Nephron (organoid): Measurements from ENCODE around the gene WDR4.
"Not testable (repeated sequence)": the region's sequence is repeated elsewhere in the genome, so short reads cannot be mapped to it uniquely, and the experiment has no call there.

Experiments
- H3K27ac Mint-ChIP-seq, 3 experiments: 2 replicates each; pipeline ENCODE4 v1.8.0; 2020; ENCODE audit warnings: mixed read lengths in 3 of 3, mild to moderate bottlenecking in 2 of 3, moderate library complexity in 1 of 3
- H3K27me3 Mint-ChIP-seq: 2 replicates; pipeline ENCODE4 v1.8.0; 2021; ENCODE audit warnings: low read depth, mild to moderate bottlenecking, moderate library complexity, mixed read lengths
- H3K36me3 Mint-ChIP-seq: 2 replicates; pipeline ENCODE4 v1.8.0; 2020; ENCODE audit warnings: low read depth, mixed read lengths
- H3K4me1 Mint-ChIP-seq: 2 replicates; pipeline ENCODE4 v1.8.0; 2020; ENCODE audit warnings: mixed read lengths
- H3K4me3 Mint-ChIP-seq, 3 experiments: 2 replicates each; pipeline ENCODE4 v1.8.0; 2020; ENCODE audit warnings: mild to moderate bottlenecking in 3 of 3, mixed read lengths in 3 of 3, moderate library complexity in 2 of 3
- H3K9me3 Mint-ChIP-seq: 2 replicates; pipeline ENCODE4 v1.8.0; 2020; ENCODE audit warnings: mixed read lengths
- TF ChIP-seq, protein P1 (sequence below), 3 experiments: fragments of 200-600 bp; sonication (generic); IDR thresholded peaks; one replicate each; pipeline ENCODE4 v1.5.0; 2021; ENCODE audit warnings: antibody characterized with exemption in 3 of 3; ENCODE audit not compliant: unreplicated experiment in 3 of 3

WDR4 gene

DNA sequence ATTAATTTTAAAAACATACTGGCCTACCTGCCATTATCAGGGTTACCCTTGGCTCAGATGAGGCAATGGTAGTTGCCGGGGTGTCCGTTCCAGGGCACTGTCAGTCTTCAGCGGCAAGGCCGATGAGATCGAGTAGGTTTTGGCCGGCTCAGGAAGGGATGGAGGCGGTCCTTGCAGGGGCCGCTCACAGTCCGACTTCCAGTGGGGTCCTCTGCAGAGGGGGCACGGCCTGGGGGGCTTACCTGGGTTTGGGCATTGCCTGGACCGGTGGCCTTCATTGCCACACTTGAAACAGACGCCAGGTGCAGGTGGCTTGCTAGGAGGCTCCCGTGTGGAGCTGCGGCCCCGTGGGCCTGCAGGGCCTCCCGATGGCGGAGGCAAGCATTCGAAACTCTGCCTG is 43.6 kb upstream of the WDR4 start:
- TF ChIP-seq, protein P1, sequence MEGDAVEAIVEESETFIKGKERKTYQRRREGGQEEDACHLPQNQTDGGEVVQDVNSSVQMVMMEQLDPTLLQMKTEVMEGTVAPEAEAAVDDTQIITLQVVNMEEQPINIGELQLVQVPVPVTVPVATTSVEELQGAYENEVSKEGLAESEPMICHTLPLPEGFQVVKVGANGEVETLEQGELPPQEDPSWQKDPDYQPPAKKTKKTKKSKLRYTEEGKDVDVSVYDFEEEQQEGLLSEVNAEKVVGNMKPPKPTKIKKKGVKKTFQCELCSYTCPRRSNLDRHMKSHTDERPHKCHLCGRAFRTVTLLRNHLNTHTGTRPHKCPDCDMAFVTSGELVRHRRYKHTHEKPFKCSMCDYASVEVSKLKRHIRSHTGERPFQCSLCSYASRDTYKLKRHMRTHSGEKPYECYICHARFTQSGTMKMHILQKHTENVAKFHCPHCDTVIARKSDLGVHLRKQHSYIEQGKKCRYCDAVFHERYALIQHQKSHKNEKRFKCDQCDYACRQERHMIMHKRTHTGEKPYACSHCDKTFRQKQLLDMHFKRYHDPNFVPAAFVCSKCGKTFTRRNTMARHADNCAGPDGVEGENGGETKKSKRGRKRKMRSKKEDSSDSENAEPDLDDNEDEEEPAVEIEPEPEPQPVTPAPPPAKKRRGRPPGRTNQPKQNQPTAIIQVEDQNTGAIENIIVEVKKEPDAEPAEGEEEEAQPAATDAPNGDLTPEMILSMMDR (IDR thresholded peaks at IDR 0.05; ENCODE audit: unreplicated experiment in 3 of 3), result no peak
- Mint-ChIP-seq H3K4me1 (peaks cover 10% of the 10 kb centered on the region), H3K4me3 (no peak overlapping the region), H3K27me3 (no peaks in the 10 kb centered on the region), H3K27ac (no peak overlapping the region), H3K9me3 (no peaks in the 10 kb centered on the region), H3K36me3 (peaks cover 4% of the 10 kb centered on the region)

DNA sequence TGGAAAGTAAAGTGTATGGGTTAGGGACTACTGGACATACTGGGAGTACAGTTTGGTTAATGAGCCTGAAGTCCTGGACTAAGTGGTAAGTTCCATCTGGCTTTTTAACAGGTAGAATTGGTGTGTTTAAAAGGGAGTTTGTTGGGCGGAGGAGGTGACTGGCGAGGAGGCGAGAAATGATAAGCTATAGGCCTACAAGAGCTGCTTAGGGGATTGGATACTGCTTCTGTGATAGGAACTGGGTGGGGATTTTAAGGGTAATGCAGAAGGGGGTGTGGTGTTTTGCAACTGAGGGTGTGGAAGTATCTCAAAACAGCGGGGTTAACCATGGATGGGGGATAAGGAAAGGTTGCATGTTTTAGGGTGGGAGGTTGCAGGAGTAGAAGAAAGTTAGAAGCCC is 42.6 kb upstream of the WDR4 start:
- Mint-ChIP-seq H3K36me3 (peaks cover 4% of the 10 kb centered on the region), H3K27me3 (no peaks in the 10 kb centered on the region)
- TF ChIP-seq, protein P1 (IDR thresholded peaks at IDR 0.05; ENCODE audit: unreplicated experiment in 3 of 3), result no peak

DNA sequence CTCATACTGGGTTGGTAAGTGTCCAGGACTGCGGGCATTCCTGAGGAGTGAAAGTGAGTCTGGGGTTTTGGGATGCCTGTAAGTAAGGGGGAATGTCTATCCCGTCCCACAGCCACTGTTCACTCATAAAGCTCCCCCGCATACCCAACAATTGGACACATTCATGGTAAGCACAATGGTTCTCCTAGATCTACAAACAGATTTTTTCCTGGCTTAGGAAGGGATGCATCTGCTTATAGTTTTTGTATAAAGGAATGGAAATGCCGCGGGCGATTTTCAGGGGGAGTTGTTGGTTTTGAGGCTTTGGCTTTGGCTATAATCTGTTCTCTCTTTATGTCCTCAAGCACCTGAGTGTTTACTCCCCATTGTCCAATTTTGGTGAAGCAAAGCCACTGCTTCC is 39.0 kb upstream of the WDR4 start:
- peaks cover 10% of the 10 kb centered on the region for H3K36me3 Mint-ChIP-seq
- H3K4me1 Mint-ChIP-seq, result no peaks in the 10 kb centered on the region
- H3K27ac Mint-ChIP-seq, result no peak overlapping the region
- TF ChIP-seq, protein P1 (IDR thresholded peaks at IDR 0.05; ENCODE audit: unreplicated experiment in 3 of 3), result no peak
- H3K27me3 Mint-ChIP-seq, result peaks cover 2% of the 10 kb centered on the region
- H3K4me3 Mint-ChIP-seq, result no peak overlapping the region
- H3K9me3 Mint-ChIP-seq, result no peaks in the 10 kb centered on the region

More for the DNA sequence above, 42.6 kb upstream of the WDR4 start:
- H3K27ac Mint-ChIP-seq, result no peak overlapping the region
- H3K4me3 Mint-ChIP-seq, result no peak overlapping the region
- no peaks in the 10 kb centered on the region for H3K9me3 Mint-ChIP-seq
- peaks cover 10% of the 10 kb centered on the region for H3K4me1 Mint-ChIP-seq

DNA sequence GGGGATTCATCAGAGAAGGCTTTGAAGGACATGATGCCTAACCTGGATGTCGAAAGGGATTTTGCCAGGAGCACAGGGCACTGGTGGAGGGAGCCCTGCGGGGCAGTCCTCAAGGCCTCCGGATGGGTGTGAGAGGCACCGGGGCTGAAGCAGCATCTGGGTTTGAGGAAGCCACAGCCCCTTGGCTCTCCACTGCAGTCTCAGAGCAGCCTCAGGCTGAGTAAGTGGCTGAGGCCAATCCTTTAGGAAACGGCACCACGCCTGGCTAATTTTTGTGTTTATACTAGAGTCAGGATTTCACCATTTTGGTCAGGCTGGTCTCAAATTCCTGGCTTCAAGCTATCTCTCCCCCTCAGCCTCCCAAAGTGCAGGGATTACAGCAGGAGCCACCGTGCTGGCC is 34.1 kb upstream of the WDR4 start:
- Mint-ChIP-seq H3K4me3 (no peak overlapping the region), H3K27me3 (peaks cover 3% of the 10 kb centered on the region), H3K36me3 (peaks cover 33% of the 10 kb centered on the region), H3K9me3 (no peaks in the 10 kb centered on the region), H3K27ac (no peak overlapping the region), H3K4me1 (no peaks in the 10 kb centered on the region)
- TF ChIP-seq, protein P1 (IDR thresholded peaks at IDR 0.05; ENCODE audit: unreplicated experiment in 3 of 3), result no peak

DNA sequence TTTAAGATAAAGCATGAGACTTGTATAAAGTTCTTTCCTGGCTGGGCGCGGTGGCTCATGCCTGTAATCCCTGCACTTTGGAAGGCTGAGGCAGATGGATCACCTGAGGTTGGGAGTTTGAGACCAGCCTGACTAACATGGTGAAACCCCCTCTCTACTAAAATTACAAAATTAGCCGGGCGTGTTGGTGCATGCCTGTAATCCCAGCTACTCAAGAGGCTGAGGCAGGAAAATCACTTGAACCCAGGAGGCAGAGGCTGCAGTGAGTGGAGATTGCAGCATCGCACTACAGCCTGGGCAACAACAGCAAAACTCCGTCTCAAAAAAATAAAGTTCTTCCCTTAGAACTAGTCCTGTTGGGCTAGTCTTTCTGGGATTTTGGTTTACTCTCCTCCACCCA is 32.6 kb upstream of the WDR4 start:
- H3K4me3 Mint-ChIP-seq, H3K4me1 Mint-ChIP-seq, H3K27me3 Mint-ChIP-seq, H3K27ac Mint-ChIP-seq, H3K9me3 Mint-ChIP-seq: not testable (repeated sequence)
- H3K36me3 Mint-ChIP-seq, result peaks cover 43% of the 10 kb centered on the region

DNA sequence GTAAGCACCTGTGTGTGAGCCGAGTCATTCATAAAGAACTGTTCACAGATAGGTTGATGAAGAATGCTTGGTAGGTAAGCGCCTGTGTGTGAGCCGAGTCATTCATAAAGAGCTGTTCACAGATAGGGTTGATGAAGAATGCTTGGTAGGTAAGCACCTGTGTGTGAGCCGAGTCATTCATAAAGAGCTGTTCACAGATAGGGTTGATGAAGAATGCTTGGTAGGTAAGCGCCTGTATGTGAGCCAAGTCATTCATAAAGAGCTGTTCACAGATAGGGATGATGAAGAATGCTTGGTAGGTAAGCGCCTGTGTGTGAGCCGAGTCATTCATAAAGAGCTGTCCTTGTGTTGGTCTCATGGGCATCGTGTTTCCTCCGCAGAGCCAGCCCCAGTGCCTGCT is 29.1 kb upstream of the WDR4 start:
- H3K27me3 Mint-ChIP-seq, result not testable (repeated sequence)

DNA sequence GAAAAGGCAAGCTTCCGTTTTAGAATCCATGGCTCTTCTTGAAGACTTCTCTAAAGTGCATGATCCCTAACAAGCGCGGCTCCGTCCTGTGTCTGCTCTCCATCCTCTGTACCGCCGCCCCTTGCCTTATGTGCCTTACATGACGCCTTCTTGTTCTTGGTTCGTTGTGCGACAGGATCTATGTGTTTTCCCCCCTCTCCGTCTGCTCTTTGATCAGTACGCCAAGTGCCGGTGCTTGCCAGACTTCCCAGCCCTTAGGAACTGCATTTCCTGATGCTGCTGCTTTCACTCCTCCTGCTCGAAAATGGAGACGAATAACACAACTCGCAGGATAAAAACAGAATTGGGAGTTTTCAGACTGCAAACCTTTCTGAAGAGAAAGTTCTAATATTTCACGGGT is 26.9 kb upstream of the WDR4 start:
- H3K4me3 Mint-ChIP-seq, result no peak overlapping the region
- no peaks in the 10 kb centered on the region for H3K4me1 Mint-ChIP-seq
- H3K9me3 Mint-ChIP-seq, result peaks cover 6% of the 10 kb centered on the region
- no peaks in the 10 kb centered on the region for H3K27me3 Mint-ChIP-seq
- H3K36me3 Mint-ChIP-seq, result peaks cover 72% of the 10 kb centered on the region
- no peak overlapping the region for H3K27ac Mint-ChIP-seq
- TF ChIP-seq, protein P1 (IDR thresholded peaks at IDR 0.05; ENCODE audit: unreplicated experiment in 3 of 3), result no peak

More for the DNA sequence above, 29.1 kb upstream of the WDR4 start:
- H3K4me3 Mint-ChIP-seq, H3K4me1 Mint-ChIP-seq, H3K9me3 Mint-ChIP-seq, H3K27ac Mint-ChIP-seq: not testable (repeated sequence)
- peaks cover 67% of the 10 kb centered on the region for H3K36me3 Mint-ChIP-seq
